Thyroid gland (tissue), 4 donors: ENCODE results near the gene GRIA4.

Experiments
- CTCF ChIP-seq, 6 experiments: fragments of 200-600 bp in 3 of 6; fragments of 450-650 bp in 3 of 6; sonication (generic) in 3 of 6; IDR thresholded peaks; one replicate each; pipeline ENCODE4 v1.5.1; 2016 to 2019; ENCODE audit warnings: antibody characterized with exemption in 6 of 6, mild to moderate bottlenecking in 2 of 6, inconsistent platforms in 1 of 6, moderate library complexity in 1 of 6
- POLR2A ChIP-seq, 2 donors: fragments of 450-650 bp; IDR thresholded peaks; one replicate each; pipeline ENCODE4 v1.6.1; 2017; ENCODE audit warnings: antibody characterized with exemption in 2 of 2, mild to moderate bottlenecking in 2 of 2, moderate library complexity in 1 of 2

GRCh38 chr11:106022795-106023275 lies 413.0 kb downstream of the GRIA4 start:
- TF ChIP-seq CTCF (IDR thresholded peaks at IDR 0.05) (no peak), POLR2A (IDR thresholded peaks at IDR 0.05) (no peak)
